PC-3 (cell line): ENCODE measurements around the gene FPR3. TPM values are rescaled to one million over a fixed set of nuclear protein-coding genes. Genes with fewer than 3 reads are reported as not detected.

ENCODE experiments used
- ATAC-seq: fragments of 200-7000 bp; cut with Tn5 transposase; 2 replicates; pipeline ENCODE4 v1.9.1; 2020; ENCODE audit warnings: mild to moderate bottlenecking, moderate library complexity
- BruUV-seq: library from RNA; stranded (reverse); fragments of 400-500 nt; replicated peaks from 2 replicates; lab custom pipeline; 2021; lab: Mats Ljungman, UMichigan
- CTCF ChIA-PET: fragments of 300-600 bp; sonication (Branson Sonifier 250); formaldehyde crosslinking; loops from one replicate; lab custom pipeline; 2022; ENCODE audit warnings: antibody characterized with exemption; lab: Charles Lee
- POLR2A ChIA-PET: fragments of 300-600 bp; sonication (Branson Sonifier 250); formaldehyde crosslinking; loops from one replicate; lab custom pipeline; 2022; ENCODE audit warnings: antibody characterized with exemption; ENCODE audit not compliant: unreplicated experiment; lab: Charles Lee
- DNase-seq: peaks from one replicate; pipeline ENCODE4 v3.0.0-alpha.2; 2015
- H2AFZ ChIP-seq: fragments of 300-600 bp; sonication (generic); 2 replicates; pipeline ENCODE4 v1.6.0; 2016; ENCODE audit warnings: antibody characterized with exemption, low read length
- H3F3A ChIP-seq: fragments of 300-600 bp; sonication (generic); one replicate; pipeline ENCODE4 v1.6.0; 2017; ENCODE audit warnings: antibody characterized with exemption, low read length, control low read depth, mild to moderate bottlenecking; ENCODE audit not compliant: unreplicated experiment
- H3K27ac ChIP-seq: fragments of 300-600 bp; sonication (generic); 2 replicates; pipeline ENCODE4 v1.5.1; 2016; ENCODE audit warnings: mild to moderate bottlenecking, low read length
- H3K27me3 ChIP-seq: fragments of 300-600 bp; sonication (generic); 2 replicates; pipeline ENCODE4 v1.6.1; 2016; ENCODE audit warnings: low read length, mixed read lengths
- H3K36me3 ChIP-seq: fragments of 300-600 bp; sonication (generic); 2 replicates; pipeline ENCODE4 v1.6.1; 2016; ENCODE audit warnings: low read depth, mixed run types, low read length, mixed read lengths
- H3K4me1 ChIP-seq: fragments of 300-600 bp; sonication (generic); 2 replicates; pipeline ENCODE4 v1.5.1; 2016; ENCODE audit warnings: low read length; ENCODE audit not compliant: insufficient read depth
- H3K4me2 ChIP-seq: fragments of 300-600 bp; sonication (generic); 2 replicates; pipeline ENCODE4 v1.6.0; 2016; ENCODE audit warnings: low read length
- H3K4me3 ChIP-seq: fragments of 300-600 bp; sonication (generic); 2 replicates; pipeline ENCODE4 v1.5.1; 2016; ENCODE audit warnings: mild to moderate bottlenecking, low read length, mixed read lengths
- H3K79me2 ChIP-seq: fragments of 300-600 bp; sonication (generic); 2 replicates; pipeline ENCODE4 v1.6.1; 2017; ENCODE audit warnings: low read length, mixed read lengths
- H3K9ac ChIP-seq: fragments of 300-600 bp; sonication (generic); 2 replicates; pipeline ENCODE4 v1.6.0; 2016; ENCODE audit warnings: mild to moderate bottlenecking, low read length
- H3K9me2 ChIP-seq: fragments of 300-600 bp; sonication (generic); replicated peaks from 2 replicates; pipeline ENCODE4 v1.6.1; 2016; ENCODE audit warnings: mixed run types, low read length, mixed read lengths
- H3K9me3 ChIP-seq: fragments of 300-600 bp; sonication (generic); 2 replicates; pipeline ENCODE4 v1.6.1; 2016; ENCODE audit warnings: low read length, mixed read lengths
- H4K20me1 ChIP-seq: fragments of 300-600 bp; sonication (generic); 2 replicates; pipeline ENCODE4 v1.6.1; 2016; ENCODE audit warnings: low read length, mixed read lengths
- EZH2 ChIP-seq: fragments of 300-600 bp; sonication (generic); IDR thresholded peaks from one replicate; pipeline ENCODE4 v1.6.1; 2017; ENCODE audit warnings: antibody characterized with exemption, mild to moderate bottlenecking, low read length; ENCODE audit not compliant: unreplicated experiment
- EZH2phosphoT487 ChIP-seq: fragments of 300-600 bp; sonication (generic); IDR thresholded peaks from 2 replicates; pipeline ENCODE4 v1.6.1; 2018; ENCODE audit warnings: mild to moderate bottlenecking, antibody characterized with exemption, low read length, borderline replicate concordance
- intact Hi-C: fragments of 100-400 bp; cut with micrococcal nuclease; formaldehyde crosslinking; loops from 2 replicates; pipeline ENCODE4 v1.9.0; 2023
- total RNA-seq: library from RNA; depleted of rRNA; stranded (reverse); fragments of >200 nt; gene quantifications from 2 replicates; pipeline ENCODE4 v1.2.3, GENCODE V29; 2014
- TF ChIP-seq, protein P1 (sequence below): fragments of 300-600 bp; sonication (generic); conservative IDR thresholded peaks from 2 replicates; pipeline ENCODE4 v1.5.1; 2017; ENCODE audit warnings: antibody characterized with exemption, low read depth, mild to moderate bottlenecking, low read length

Gene FPR3
- total RNA-seq, 1 experiment from 2014 or later = 0.26 TPM

DNA sequence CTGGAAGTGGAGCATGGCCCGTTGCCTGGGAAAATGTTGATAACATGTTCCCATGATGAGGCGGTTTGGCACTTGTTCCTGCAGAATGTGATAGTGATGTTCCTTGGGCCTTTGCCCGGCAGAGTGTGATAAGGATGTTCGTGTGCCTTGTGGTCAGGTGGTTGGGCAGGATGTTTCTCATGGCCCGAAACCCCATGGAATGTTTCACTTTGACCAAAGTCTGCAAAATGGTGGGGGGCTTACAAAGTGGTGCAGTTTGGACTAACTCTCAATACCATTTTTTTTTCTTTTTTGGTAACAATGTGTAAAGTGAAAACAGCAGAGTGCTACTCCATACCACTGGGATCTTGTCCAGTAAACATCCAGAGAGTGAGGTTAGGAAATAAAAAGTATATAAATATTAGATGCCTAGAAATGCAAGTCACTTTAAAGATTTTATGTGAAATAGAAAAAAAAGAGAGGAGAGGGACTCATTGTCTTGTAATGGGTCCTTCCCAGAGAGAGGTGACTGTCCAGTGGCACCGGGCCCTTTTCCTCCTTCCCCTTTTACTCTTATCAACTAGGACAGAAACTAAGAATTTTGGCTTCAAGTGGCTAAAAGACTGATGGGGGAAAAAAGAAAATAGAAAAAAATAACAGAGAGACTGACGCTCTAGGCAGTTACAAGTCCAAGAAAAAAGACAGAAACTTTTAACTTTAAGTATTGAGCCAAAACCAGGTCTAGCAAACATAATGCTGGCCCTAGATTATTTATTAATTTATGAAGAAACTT, 5.7 kb downstream of the FPR3 start:
- Histone ChIP-seq H3K79me2 (no peaks in the 10 kb centered on the region), H3K4me2 (no peak overlapping the region), H3K9ac (no peak overlapping the region), H3K36me3 (no peaks in the 10 kb centered on the region), H3K9me3 (no peaks in the 10 kb centered on the region), H3K27me3 (no peaks in the 10 kb centered on the region), H3K4me1 (peaks cover 27% of the 10 kb centered on the region), H3K4me3 (no peak overlapping the region), H3K9me2 (no peaks in the 10 kb centered on the region), H3K27ac (no peak overlapping the region), H3F3A (no peaks in the 10 kb centered on the region), H4K20me1 (no peaks in the 10 kb centered on the region), H2AFZ (no peak overlapping the region)
- intact Hi-C loops = no loop called here
- no peak for ATAC-seq
- BruUV-seq = no TSS peak
- no peak for TF ChIP-seq EZH2
- TF ChIP-seq EZH2phosphoT487 = no peak
- TF ChIP-seq, protein P1, sequence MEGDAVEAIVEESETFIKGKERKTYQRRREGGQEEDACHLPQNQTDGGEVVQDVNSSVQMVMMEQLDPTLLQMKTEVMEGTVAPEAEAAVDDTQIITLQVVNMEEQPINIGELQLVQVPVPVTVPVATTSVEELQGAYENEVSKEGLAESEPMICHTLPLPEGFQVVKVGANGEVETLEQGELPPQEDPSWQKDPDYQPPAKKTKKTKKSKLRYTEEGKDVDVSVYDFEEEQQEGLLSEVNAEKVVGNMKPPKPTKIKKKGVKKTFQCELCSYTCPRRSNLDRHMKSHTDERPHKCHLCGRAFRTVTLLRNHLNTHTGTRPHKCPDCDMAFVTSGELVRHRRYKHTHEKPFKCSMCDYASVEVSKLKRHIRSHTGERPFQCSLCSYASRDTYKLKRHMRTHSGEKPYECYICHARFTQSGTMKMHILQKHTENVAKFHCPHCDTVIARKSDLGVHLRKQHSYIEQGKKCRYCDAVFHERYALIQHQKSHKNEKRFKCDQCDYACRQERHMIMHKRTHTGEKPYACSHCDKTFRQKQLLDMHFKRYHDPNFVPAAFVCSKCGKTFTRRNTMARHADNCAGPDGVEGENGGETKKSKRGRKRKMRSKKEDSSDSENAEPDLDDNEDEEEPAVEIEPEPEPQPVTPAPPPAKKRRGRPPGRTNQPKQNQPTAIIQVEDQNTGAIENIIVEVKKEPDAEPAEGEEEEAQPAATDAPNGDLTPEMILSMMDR = no peak
- ChIA-PET CTCF (no interaction called here), POLR2A (no interaction called here)
- no peak for DNase-seq

DNA sequence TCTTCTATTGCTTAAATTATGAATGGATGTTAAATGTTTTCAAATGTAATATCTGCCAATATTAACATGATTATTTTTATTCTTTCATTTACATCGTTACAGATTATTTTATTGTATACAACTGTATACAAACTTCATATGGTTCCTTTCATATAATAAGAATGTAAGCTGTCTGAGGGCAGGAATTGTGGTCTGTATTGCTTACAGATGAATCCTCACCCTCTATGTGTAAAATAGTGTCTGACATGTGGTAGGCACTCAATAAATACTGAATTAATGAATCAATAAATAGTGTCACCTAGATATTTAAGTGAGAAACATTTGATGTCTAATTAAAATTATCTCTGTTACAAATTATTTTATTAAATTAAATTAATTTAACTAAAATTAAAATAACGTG, 7.8 kb downstream of the FPR3 start:
- Histone ChIP-seq H3K4me3 (no peak overlapping the region), H3K9me3 (no peaks in the 10 kb centered on the region), H3K27me3 (no peaks in the 10 kb centered on the region), H4K20me1 (no peaks in the 10 kb centered on the region), H3K4me1 (peaks cover 47% of the 10 kb centered on the region), H3K36me3 (no peaks in the 10 kb centered on the region), H3F3A (peaks cover 4% of the 10 kb centered on the region), H3K9ac (no peak overlapping the region), H2AFZ (no peak overlapping the region), H3K9me2 (no peaks in the 10 kb centered on the region), H3K27ac (no peak overlapping the region), H3K79me2 (no peaks in the 10 kb centered on the region), H3K4me2 (no peak overlapping the region)
- no peak for TF ChIP-seq EZH2
- TF ChIP-seq, protein P1 = no peak
- no peak for TF ChIP-seq EZH2phosphoT487
- intact Hi-C loops = no loop called here
- no TSS peak for BruUV-seq
- CTCF ChIA-PET = no interaction called here
- DNase-seq (no peak), ATAC-seq (no peak)
- POLR2A ChIA-PET = no interaction called here

DNA sequence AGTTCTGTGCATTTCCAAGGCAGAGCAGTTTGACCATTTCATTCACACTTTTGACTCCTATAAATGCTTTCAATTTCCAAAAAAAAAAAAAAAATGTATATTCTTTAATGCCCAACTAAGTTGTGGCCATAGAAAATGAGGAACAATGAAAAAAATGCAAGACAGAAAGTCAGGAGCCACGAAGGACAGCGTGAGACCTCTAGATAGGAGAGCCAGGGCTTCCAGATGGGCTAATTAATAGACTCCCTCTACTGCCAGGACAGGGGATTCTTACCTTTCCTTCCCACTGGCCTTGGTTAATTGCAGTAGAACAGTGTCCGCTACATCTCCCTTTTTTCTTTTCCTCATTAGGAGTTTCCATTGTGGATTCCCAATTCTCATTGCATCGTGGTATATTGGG, 8.6 kb downstream of the FPR3 start:
- intact Hi-C loops = no loop called here
- H3K4me3 ChIP-seq = no peak overlapping the region
- H3K9me3 ChIP-seq = no peaks in the 10 kb centered on the region
- BruUV-seq = no TSS peak
- ChIA-PET POLR2A (no interaction called here), CTCF (no interaction called here)
- H3K4me2 ChIP-seq = no peak overlapping the region
- H3K27ac ChIP-seq = no peak overlapping the region
- no peaks in the 10 kb centered on the region for H3K79me2 ChIP-seq
- peaks cover 4% of the 10 kb centered on the region for H3F3A ChIP-seq
- H3K4me1 ChIP-seq = peaks cover 54% of the 10 kb centered on the region
- no peaks in the 10 kb centered on the region for H3K9me2 ChIP-seq
- H3K27me3 ChIP-seq = no peaks in the 10 kb centered on the region
- H3K36me3 ChIP-seq = no peaks in the 10 kb centered on the region
- DNase-seq (no peak), ATAC-seq (no peak)
- H2AFZ ChIP-seq = no peak overlapping the region
- H3K9ac ChIP-seq = no peak overlapping the region
- TF ChIP-seq, protein P1 = no peak
- TF ChIP-seq EZH2phosphoT487 (no peak), EZH2 (no peak)
- no peaks in the 10 kb centered on the region for H4K20me1 ChIP-seq
